ENCODE results near the gene OR2B6. TPM values are rescaled to one million over a fixed set of nuclear protein-coding genes. Genes with fewer than 3 reads are reported as not detected.
A peak's percentile ranks its signal among the peaks of the same experiment; 100 is the strongest.

Gene OR2B6
- total RNA-seq, 1 donor from 2014 or later: not detected

- TF ChIP-seq CTCF (IDR thresholded peaks at IDR 0.05; ENCODE audit: insufficient read depth, low read length, poor library complexity, severe bottlenecking): no peak
- no peak for DNase-seq (ENCODE audit: low read depth)
- Histone ChIP-seq H3K27me3 (ENCODE audit: control insufficient read depth, insufficient read depth, low read length) (peaks cover 2% of the 10 kb centered on the region), H3K4me3 (ENCODE audit: low read depth, low read length) (no peak overlapping the region), H3K36me3 (ENCODE audit: control insufficient read depth, insufficient read depth, low read length) (no peaks in the 10 kb centered on the region)
These were observed 44.3 kb downstream of the OR2B6 start for GRCh38 chr6:28001351-28001750.

GRCh38 chr6:28001751-28002150, 44.7 kb downstream of the OR2B6 start:
- no peak overlapping the region for H3K4me3 ChIP-seq (ENCODE audit: low read depth, low read length)
- peak; percentile 18 for DNase-seq (ENCODE audit: low read depth)
- no peaks in the 10 kb centered on the region for H3K36me3 ChIP-seq (ENCODE audit: control insufficient read depth, insufficient read depth, low read length)
- H3K27me3 ChIP-seq (ENCODE audit: control insufficient read depth, insufficient read depth, low read length): peaks cover 2% of the 10 kb centered on the region
- TF ChIP-seq CTCF (IDR thresholded peaks at IDR 0.05; ENCODE audit: insufficient read depth, low read length, poor library complexity, severe bottlenecking): no peak

- Histone ChIP-seq H3K36me3 (ENCODE audit: control insufficient read depth, insufficient read depth, low read length) (no peaks in the 10 kb centered on the region), H3K4me3 (ENCODE audit: low read depth, low read length) (no peak overlapping the region), H3K27me3 (ENCODE audit: control insufficient read depth, insufficient read depth, low read length) (peaks cover 2% of the 10 kb centered on the region)
- DNase-seq (ENCODE audit: low read depth): peak; percentile 48
- TF ChIP-seq CTCF (IDR thresholded peaks at IDR 0.05; ENCODE audit: insufficient read depth, low read length, poor library complexity, severe bottlenecking): no peak
These were observed 45.1 kb downstream of the OR2B6 start for GRCh38 chr6:28002161-28002560.

GRCh38 chr6:28003059-28003458, 46.0 kb downstream of the OR2B6 start:
- TF ChIP-seq CTCF (IDR thresholded peaks at IDR 0.05; ENCODE audit: insufficient read depth, low read length, poor library complexity, severe bottlenecking): no peak
- Histone ChIP-seq H3K27me3 (ENCODE audit: control insufficient read depth, insufficient read depth, low read length) (peaks cover 2% of the 10 kb centered on the region), H3K36me3 (ENCODE audit: control insufficient read depth, insufficient read depth, low read length) (no peaks in the 10 kb centered on the region), H3K4me3 (ENCODE audit: low read depth, low read length) (no peak overlapping the region)
- no peak for DNase-seq (ENCODE audit: low read depth)

- no peak overlapping the region for H3K4me3 ChIP-seq (ENCODE audit: low read depth, low read length)
- DNase-seq (ENCODE audit: low read depth): no peak
- TF ChIP-seq CTCF (IDR thresholded peaks at IDR 0.05; ENCODE audit: insufficient read depth, low read length, poor library complexity, severe bottlenecking): no peak
- peaks cover 2% of the 10 kb centered on the region for H3K27me3 ChIP-seq (ENCODE audit: control insufficient read depth, insufficient read depth, low read length)
- H3K36me3 ChIP-seq (ENCODE audit: control insufficient read depth, insufficient read depth, low read length): no peaks in the 10 kb centered on the region
These were observed 46.6 kb downstream of the OR2B6 start for GRCh38 chr6:28003661-28004060.

- TF ChIP-seq CTCF (IDR thresholded peaks at IDR 0.05; ENCODE audit: insufficient read depth, low read length, poor library complexity, severe bottlenecking): no peak
- H3K27me3 ChIP-seq (ENCODE audit: control insufficient read depth, insufficient read depth, low read length): peaks cover 2% of the 10 kb centered on the region
- H3K36me3 ChIP-seq (ENCODE audit: control insufficient read depth, insufficient read depth, low read length): no peaks in the 10 kb centered on the region
- no peak for DNase-seq (ENCODE audit: low read depth)
- H3K4me3 ChIP-seq (ENCODE audit: low read depth, low read length): no peak overlapping the region
These were observed 47.5 kb downstream of the OR2B6 start for GRCh38 chr6:28004350-28005151.

Measured in kidney epithelial cell (primary cell).